GM19324 (cell line): Measurements from ENCODE around the gene MYCBP2.
A peak's percentile ranks its signal among the peaks of the same experiment; 100 is the strongest.
"Not testable (repeated sequence)": the region's sequence is repeated elsewhere in the genome, so short reads cannot be mapped to it uniquely, and the experiment has no call there.

Experiments used
- ATAC-seq: cut with Tn5 transposase; IDR thresholded peaks from one replicate; pipeline ENCODE4 v1.9.1; 2021; ENCODE audit warnings: mild to moderate bottlenecking, moderate library complexity; ENCODE audit not compliant: unreplicated experiment, low FRiP score

MYCBP2 gene

DNA sequence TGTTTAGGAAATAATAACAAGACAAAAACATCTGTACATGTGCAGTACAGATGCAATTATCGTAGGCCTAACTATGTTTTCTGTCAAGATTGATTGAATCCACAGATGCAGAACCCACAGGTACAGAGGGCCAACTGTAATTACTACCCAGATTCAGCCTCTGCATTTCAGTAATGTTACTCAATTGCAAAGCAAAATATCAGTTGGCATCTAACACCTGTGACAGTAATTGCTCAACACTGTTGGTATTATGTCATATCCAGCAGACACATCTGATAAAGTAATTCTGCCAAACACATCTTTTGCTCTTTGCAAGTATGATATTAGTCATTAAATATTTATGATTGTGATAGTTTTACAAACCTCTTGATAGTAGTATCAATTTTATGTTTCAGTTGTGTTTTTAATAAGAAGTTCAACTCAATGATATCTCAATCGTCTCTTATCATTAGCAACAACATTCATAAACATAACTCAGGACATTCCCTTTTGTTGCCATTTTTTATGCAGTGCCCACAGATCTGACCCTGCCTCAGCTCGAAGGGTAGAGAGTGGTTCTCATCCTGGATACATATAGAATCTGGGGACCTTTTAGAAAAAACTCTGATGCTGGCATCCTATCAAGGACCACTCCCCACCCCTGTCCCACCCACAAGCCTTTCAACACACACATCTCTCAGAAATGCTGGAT is 104.7 kb downstream of the MYCBP2 start:
- ATAC-seq: no peak

DNA sequence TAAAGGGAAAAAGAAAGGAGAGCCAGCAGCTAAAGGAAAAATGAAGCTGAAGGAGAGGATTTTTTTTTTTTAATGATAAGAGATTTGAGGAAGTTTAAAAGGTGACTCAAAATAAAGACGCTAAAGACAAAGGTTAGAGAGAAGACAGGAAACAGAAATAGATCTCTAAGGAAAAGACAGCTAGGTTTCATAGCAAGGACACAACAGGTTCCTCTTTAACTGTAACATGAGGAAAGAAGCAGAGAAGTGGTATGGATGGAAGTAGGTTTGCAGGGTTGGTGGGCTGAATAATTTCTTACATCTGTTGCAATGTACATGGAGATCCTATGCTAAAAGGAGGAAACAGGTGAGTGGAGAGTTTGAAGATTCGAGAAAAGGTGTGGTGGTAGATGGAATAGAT is 107.5 kb downstream of the MYCBP2 start:
- ATAC-seq: no peak

DNA sequence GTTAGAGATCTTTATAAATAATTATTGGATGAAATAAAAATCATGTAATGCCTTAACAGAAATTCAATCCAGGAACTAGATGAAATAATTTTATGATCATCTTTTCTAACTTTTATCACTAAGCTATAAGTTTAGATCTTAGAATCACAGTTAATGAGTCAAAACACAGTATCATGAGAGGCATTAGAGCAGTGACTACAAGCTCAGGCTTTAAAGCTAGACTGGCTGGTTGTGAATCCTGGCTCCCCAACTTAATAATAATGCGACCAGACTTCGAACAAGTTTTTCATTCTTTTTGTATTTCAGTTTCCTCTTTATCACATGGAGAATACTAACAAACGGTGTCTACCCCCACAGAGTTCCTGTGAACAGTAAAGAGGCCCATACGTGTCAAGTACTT is 108.6 kb downstream of the MYCBP2 start:
- ATAC-seq: no peak

DNA sequence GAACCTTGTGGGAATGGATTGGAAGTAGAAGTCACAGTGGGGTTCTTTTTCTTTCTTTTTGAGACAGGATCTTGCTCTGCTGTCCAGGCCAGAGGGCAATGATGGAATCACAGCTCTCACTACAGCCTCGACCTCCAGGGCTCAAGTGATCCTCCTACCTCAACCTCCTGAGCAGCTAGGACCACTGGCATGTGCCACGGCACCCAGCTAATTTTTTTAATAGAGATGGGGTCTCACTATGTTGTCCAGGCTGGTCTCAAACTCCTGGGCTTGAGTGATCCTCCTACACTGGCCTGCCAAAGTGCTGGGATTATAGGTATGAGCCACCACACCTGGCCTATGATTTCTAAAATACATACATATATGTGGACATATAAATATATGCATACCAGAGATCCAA is 111.4 kb downstream of the MYCBP2 start:
- ATAC-seq: no peak

DNA sequence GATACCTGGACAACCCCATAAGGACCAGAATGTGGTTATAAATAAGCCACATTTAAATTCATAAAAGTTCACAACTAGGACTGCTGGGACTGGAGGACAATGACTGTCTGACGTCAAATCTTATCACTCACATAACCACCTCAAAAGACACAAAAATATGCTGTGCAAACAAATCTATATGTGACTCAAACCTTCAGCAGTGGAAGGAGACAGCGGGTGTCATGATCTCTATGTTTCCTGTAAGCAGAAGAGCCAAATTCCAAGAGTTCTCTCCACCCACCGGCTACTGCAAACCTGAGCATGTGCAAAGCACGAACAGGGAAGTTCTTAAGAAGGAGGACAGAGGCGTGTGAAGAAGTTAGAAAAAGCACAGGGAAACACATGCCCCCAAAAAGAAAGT is 113.2 kb downstream of the MYCBP2 start:
- no peak for ATAC-seq

DNA sequence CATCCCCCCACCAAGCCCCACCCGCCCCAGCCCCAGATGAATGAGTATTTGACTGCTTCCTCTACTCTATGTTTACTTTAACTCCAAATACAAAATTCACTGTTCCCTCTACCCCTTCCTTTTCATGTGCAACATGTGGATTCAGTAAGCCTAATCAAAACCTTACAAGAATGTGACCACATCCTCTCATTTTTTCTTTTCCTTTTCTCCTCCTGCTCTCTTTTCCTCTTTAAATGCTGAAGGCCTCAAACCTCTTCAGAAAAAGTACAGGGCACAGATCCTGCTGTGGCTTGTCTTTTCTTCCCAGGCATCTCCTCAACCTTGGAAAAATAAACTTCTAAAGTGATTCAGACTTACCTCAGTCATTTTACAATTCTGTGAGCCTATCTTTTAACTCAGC is 119.0 kb downstream of the MYCBP2 start:
- ATAC-seq: no peak

DNA sequence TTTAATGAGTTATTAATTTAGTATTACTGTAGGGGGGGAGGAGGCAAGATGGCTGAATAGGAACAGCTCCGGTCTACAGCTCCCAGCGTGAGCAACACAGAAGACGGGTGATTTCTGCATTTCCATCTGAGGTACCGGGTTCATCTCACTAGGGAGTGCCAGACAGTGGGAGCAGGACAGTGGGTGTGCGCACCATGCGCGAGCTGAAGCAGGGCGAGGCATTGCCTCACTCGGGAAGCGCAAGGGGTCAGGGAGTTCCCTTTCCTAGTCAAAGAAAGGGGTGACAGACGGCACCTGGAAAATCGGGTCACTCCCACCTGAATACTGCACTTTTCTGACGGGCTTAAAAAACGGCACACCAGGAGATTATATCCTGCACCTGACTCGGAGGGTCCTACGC is 127.9 kb downstream of the MYCBP2 start:
- ATAC-seq: not testable (repeated sequence)

DNA sequence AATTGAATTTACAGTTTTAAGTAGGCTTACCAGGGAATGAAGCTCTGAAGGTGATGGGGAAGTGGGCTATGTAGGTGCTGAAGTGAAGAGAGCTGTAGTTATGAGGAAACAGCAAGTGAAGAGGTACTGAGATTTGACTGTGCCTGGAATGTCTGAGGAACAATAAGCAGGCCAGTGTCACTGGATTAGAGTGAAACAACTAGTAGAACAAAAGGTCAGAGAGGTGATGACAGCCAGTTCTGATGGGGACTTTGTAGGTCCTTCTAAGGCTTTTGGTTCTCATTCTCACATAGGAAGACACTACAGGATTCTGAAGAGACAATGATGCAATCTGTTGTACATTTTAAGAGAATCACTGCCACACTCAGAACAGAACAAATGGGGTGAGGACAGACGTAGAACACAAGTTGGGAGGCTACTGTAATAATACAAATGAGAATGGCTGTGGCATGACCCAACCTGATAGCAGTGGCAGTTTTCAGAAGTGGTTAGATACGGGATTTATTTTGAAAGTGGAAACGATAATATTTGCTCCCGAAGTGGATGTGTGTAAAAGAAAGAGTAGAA is 130.8 kb downstream of the MYCBP2 start:
- ATAC-seq: no peak

DNA sequence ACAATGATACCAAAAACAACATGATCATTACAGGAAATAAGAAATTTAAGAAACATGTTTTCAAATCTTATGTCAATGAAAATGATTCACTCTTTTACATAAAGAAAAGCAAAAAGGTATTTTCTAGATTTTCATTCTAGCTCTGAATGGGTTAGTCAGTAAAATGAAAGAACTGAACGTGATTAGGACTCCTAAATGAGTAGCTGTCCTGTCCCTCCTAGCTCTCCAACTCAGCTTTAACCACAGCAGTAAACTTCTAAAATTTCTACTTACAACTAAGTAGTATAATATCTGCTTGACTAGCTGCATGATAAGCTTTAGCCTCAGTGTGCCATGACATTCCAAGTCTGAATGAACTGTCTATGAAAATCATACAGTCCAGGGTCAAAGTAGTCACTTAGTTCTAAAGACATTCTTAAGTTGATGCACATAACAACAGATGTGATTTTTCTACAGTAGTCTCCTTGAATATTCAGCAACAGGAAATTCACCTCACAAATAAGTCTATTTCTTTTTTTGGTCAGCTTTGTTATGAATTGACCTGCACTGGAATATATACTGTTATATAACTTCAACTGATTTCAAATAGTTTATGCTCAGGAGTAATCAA is 136.4 kb downstream of the MYCBP2 start:
- no peak for ATAC-seq

DNA sequence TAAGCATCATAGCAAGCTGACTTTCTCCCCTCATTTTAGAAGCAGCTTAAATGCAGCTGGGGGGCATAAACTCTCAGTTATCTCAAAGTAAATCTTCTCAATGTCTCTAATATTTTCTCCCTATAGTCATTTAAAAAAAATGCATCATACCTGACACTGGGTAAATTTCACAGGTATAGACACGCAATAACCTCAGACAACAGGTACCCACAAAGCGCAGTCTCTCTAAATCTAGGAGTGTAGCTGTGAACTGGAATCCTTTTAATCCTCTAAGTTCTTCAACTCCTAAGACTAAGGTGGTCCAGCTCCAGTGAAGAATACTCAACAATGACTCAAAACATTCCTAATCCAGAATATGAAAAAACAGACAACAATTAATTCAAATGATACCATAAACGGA is 141.2 kb downstream of the MYCBP2 start:
- ATAC-seq: no peak

DNA sequence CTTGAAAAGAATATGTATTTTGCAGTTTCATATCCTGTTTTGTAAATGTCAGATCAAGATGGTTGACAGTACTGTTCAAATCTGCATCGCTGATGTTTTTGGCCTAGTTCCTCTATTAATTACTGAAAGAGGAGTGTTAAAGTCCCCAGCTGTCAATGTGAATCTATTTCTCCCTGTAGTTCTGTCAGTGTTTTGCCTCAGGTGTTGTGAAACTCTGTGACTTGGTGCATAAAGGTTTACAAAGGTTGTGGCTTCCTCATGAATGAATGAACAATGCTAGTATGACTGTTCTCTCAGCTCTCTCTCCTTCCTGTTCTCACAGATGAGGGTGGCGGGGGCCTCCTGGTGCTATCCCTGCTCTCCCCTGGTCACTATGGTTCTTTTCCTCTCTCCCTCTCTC is 142.4 kb downstream of the MYCBP2 start:
- ATAC-seq: peak; percentile 85

DNA sequence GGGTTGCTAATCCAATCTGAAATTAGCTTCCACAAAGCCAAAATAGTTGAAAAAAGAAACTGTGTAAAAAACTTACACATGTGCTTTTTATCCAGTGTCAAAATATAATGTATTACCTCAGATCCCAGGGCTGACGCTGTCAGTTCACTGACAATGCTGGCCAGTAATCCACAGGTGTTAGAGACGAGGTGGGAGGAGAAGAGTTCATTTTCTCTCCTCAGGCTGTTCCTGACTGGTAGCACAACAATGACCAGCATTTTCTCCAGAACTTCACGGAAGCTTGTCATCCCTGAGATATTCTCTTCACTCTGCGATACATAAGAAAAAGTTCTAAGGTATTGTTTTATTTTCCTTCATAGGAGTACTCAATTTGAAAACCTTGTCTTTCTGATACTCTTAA is 146.9 kb downstream of the MYCBP2 start:
- ATAC-seq: no peak

DNA sequence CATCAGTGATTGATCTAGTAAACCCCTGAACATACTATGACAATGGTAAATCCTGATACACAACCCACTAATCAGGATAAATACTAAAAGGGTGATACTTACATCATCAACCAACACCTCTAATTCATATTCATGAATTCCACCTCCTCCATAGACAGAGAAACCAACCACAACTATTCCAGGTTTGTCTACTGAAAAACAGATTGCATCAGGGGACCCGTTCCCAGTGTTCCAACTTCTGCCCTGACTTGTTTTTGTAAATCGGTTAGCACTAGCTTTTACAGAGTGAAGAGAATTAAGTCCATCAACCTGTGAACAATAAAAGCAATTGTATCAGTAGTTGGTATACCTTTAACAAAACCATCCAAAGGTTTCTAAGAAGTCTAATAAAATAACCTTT is 149.2 kb downstream of the MYCBP2 start:
- no peak for ATAC-seq

DNA sequence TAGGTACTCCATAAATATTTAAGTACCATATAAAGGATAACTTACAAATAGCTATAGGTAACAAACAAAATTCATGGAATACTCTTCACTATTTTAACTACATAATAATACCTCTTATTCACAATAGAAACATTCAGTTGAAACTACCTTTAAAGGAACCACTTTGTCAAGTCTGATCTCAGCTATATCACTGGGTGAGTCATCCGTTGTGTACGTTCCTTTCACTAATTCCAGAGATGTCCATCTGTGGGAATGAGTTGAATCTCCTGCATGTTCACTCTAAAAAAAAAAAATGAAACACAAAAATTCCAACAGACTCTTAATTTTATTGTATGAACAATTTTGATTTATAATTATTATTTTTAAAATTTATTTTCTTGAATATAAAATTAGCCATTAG is 150.5 kb downstream of the MYCBP2 start:
- no peak for ATAC-seq

DNA sequence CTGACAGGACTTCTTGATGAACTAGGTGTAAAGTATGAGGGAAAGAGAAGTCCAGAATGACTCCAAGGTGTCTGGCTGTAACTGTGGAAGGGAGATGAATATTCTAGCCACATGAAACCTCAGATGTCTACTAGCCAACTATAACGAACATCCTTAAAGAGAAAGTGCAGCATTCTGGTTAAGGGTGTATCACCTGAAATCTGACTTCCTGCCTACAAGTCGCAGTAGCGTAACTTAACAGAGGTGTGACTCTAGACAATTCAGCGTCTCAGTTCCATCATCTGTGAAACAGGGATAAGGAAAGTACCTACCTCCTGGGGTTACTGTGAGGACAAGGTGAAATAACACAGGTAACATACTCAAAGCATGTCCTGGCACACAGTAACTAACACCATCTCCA is 154.2 kb downstream of the MYCBP2 start:
- no peak for ATAC-seq

DNA sequence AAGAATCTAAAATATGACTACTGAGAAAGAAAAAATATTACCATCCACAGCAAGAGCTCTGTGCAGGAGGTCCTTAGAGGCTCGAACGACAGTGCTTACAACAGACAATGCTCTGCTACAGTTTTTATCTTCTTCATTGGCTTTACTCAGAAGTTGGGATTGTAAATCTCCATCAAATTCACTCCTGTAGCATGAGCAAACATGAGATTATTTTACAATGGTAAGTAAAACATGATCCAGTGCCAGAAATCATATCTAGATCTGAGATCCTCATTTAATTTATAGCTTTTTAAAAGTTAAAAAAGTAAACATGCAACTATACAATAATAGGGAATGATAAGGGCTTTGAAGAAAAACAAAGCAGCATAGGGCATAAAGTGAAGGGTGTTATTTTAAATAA is 155.4 kb downstream of the MYCBP2 start:
- ATAC-seq: no peak

DNA sequence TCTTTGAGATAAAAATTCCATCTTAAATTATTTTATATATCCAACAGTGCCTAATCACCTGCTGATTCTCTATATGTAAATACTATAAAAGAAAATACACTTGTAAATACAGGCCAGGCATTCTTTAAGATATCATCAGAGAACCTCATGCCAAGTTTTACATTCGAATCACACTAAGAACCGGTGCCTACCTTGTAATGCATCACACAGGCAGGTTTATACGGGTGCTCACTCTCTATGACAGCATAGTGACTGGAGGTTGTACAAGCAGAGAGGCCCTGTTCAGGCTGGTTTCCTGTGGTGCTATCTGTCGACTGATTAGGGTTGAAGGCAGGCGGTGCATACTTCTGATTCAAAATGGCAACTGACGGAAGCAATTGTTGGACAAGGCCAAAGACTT is 158.7 kb downstream of the MYCBP2 start:
- ATAC-seq: no peak

DNA sequence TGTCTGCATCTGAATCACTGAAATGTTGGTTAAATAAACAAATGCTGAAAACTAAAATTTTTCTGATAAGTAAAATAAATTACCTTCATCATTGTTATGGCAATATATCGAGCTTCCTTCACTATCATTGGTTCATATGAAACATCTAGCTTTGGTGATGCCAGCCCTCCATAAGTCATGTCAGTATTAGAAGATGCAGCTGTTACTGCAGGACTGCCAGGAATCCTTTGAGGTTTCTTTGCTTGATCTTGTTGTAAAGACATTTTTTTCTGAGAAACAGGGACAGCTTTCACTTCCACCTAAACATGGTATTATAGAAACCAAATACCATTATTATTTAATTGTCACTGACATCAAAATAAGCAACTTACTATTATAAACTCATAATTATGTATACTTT is 176.2 kb downstream of the MYCBP2 start:
- no peak for ATAC-seq

DNA sequence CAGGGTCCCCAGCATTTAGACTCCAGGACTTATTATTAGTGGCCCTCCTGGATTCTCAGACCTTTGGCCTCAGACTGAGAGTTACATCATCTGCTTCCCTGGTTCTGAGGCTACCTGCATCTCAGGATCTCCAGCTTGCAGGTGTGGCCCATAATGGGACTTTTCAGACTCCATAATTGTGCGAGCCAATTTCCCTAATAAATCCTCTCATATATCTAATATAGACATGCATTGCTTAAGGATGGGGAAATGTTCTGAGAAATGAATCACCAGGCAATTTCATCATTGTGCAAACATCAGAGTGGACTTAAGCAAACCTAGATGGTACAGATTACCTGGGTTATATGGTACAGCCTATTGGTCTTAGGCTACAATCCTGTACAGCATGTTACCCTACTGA is 183.5 kb downstream of the MYCBP2 start:
- ATAC-seq: no peak

DNA sequence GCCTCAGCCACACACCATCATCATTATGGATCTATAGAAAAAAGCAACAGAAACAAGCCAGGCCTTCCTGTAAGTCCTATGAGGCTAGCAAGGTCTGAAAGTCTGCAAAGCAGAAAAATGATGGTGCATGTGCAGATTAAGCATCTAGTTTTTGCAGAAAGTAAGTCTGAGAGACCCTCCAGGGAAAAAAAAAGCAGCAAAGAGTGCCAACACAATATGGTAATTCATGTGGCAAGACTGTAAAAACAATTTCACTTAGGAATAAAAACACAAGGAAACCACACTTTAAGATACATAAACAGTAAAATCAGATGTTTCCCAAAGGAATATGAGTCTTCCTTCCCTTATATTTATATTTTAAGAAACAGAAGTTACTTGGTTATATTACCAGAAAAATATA is 187.6 kb downstream of the MYCBP2 start:
- no peak for ATAC-seq

DNA sequence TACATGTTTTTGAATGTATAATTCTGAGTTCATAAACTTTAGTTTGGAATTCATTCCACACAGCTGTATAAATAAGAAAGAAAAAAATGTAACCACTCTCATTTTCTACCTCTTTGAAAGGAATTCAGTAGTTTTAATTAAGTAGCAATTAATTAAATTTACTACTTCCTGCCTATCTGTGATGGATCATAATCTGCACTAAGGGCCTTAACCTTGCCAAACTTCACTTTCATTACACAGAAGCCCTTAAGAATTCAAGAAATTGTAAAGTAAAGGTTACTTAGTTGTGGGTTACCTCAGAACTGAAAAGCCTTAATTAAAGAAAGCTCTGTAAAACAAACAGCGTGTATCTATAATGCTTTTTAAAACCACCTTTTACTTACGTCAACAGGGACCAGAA is 188.1 kb downstream of the MYCBP2 start:
- ATAC-seq: no peak

DNA sequence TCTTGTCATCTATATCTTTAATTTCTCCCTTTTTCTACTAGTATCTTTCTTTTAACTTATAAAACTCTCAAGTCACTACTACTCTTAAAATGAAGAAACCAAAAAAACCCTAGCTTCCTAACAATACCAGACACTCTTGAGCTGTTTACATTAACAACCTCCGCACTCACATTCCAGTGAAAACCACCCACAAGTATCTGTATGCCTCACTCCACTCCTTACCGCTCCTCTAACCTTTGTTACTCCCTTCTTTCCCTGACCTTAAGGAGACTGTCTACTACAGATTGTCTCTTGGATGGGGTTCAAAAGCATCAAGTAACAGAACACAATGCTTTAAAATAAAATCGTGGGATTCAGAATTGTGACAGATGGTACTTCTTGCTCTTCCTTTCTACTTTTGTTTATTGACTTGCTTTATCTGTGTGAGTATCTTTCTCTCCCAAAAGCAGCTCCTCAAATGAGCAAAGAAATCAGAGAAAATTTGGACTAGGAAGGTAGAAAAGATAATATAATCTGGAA is 189.9 kb downstream of the MYCBP2 start:
- no peak for ATAC-seq
